K562 (cell line): ENCODE data around the gene NDUFAF2. TPM values are rescaled to one million over a fixed set of nuclear protein-coding genes. Genes with fewer than 3 reads are reported as not detected.

Experiments
- ETV1 ChIP-seq: fragments of 450-650 bp; conservative IDR thresholded peaks from 2 replicates; pipeline ENCODE4 v1.6.1; 2016; ENCODE audit warnings: missing genetic modification characterization, control low read depth, low read depth, missing compliant biosample characterization
- FOXJ2 ChIP-seq: fragments of 200-800 bp; sonication (Bioruptor generic); IDR thresholded peaks from 2 replicates; pipeline ENCODE4 v1.6.1; 2016; ENCODE audit warnings: missing genetic modification characterization, missing compliant biosample characterization
- FOXM1 ChIP-seq, 2 experiments: fragments of 450-650 bp in 1 of 2; sonication (generic) in 1 of 2; formaldehyde crosslinking in 1 of 2; IDR thresholded peaks; 2 replicates each; pipeline versions ENCODE4 v1.6.1 to v1.9.0; 2017 to 2022; ENCODE audit warnings: low read depth in 2 of 2, mild to moderate bottlenecking in 2 of 2, missing genetic modification reagents in 1 of 2, moderate library complexity in 1 of 2
- HNRNPK ChIP-seq: fragments of 200-400 bp; formaldehyde crosslinking; IDR thresholded peaks from one replicate; pipeline ENCODE4 v1.6.1; 2018; ENCODE audit warnings: mild to moderate bottlenecking, low read depth, low read length; ENCODE audit not compliant: poor library complexity, severe bottlenecking
- RBM14 ChIP-seq: fragments of 200-400 bp; formaldehyde crosslinking; IDR thresholded peaks from 2 replicates; pipeline ENCODE4 v1.6.1; 2018; ENCODE audit warnings: low read depth, mild to moderate bottlenecking, low read length, moderate library complexity, borderline replicate concordance; ENCODE audit not compliant: insufficient read depth
- REST ChIP-seq, 2 experiments: fragments of 450-650 bp; formaldehyde crosslinking in 1 of 2; IDR thresholded peaks; 2 replicates each; pipeline versions ENCODE4 v1.4.0 to v1.6.1; 2014 to 2020; ENCODE audit warnings: mild to moderate bottlenecking in 2 of 2, borderline replicate concordance in 1 of 2, low read depth in 1 of 2
- SREBF2 ChIP-seq: sonication (generic); formaldehyde crosslinking; IDR thresholded peaks from 2 replicates; pipeline ENCODE4 v1.4.0; 2020; ENCODE audit warnings: mild to moderate bottlenecking, missing genetic modification reagents
- SRSF1 ChIP-seq: fragments of 200-400 bp; formaldehyde crosslinking; IDR thresholded peaks from 2 replicates; pipeline ENCODE4 v1.6.1; 2017; ENCODE audit warnings: mild to moderate bottlenecking, low read depth, low read length, moderate library complexity
- TRIM24 ChIP-seq, 2 experiments: fragments of 450-650 bp; IDR thresholded peaks; 2 replicates each; pipeline ENCODE4 v1.6.1; 2016
- XRCC3 ChIP-seq: fragments of 450-650 bp; IDR thresholded peaks from 2 replicates; pipeline ENCODE4 v1.6.1; 2017; ENCODE audit warnings: mild to moderate bottlenecking, moderate library complexity
- YY1 ChIP-seq, 3 experiments: IDR thresholded peaks; 2 replicates each; pipeline ENCODE4 v1.6.1; 2011; ENCODE audit warnings: low read length in 2 of 3, mild to moderate bottlenecking in 2 of 3, moderate library complexity in 2 of 3, borderline replicate concordance in 1 of 3, control low read depth in 1 of 3, low read depth in 1 of 3; ENCODE audit not compliant: insufficient read depth in 3 of 3, insufficient replicate concordance in 2 of 3, control insufficient read depth in 1 of 3, insufficient read length in 1 of 3; ENCODE audit errors: extremely low read depth in 1 of 3
- ZBTB49 ChIP-seq: sonication (generic); formaldehyde crosslinking; IDR thresholded peaks from 2 replicates; pipeline ENCODE4 v1.8.0; 2022; ENCODE audit warnings: missing genetic modification reagents, mild to moderate bottlenecking, borderline replicate concordance
- ZNF212 ChIP-seq: fragments of 450-650 bp; formaldehyde crosslinking; IDR thresholded peaks from 2 replicates; pipeline ENCODE4 v1.4.0; 2020; ENCODE audit warnings: mild to moderate bottlenecking
- ZNF239 ChIP-seq: fragments of 250-450 bp; sonication (Bioruptor Pico); IDR thresholded peaks from 2 replicates; pipeline ENCODE4 v1.4.0; 2020; ENCODE audit warnings: mild to moderate bottlenecking
- polyA plus RNA-seq, 8 experiments: library from polyadenylated mRNA; depleted of rRNA in 4 of 8; stranded (reverse) in 5 of 8; unstranded in 3 of 8; fragments of >200 nt; fragmentation: Nextera tagmentation in 2 of 8; fragmentation: Illumina TruSeq in 1 of 8; extraction: Ambion mirVana in 2 of 8; extraction: Trizol in 1 of 8; gene quantifications; 2 replicates each; pipeline versions ENCODE4 v1.2.1 to v1.2.3, GENCODE V29; 2011 to 2014; ENCODE audit warnings: inconsistent platforms in 1 of 8, missing spikeins in 1 of 8
- total RNA-seq, 7 experiments: library from RNA; depleted of rRNA in 6 of 7; stranded (reverse); fragments of >200 nt in 6 of 7; fragmentation: Illumina TruSeq in 2 of 7; extraction: Trizol in 2 of 7; gene quantifications; 2 replicates each; pipeline versions ENCODE4 v1.2.1 to v1.2.3, GENCODE V29; 2011 to 2021; ENCODE audit warnings: low replicate concordance in 1 of 7

Gene NDUFAF2
- total and polyA plus RNA-seq, 9 of the 15 experiments (the other 6 are each of a cell fraction or from before 2014, with no cell fraction given) = 56.0 to 155 (median 95.9) TPM

GRCh38 chr5:61162010-61162831, 217.2 kb downstream of the NDUFAF2 start, which contains the start of gene SMIM15 (continued):
- no peak for TF ChIP-seq REST (IDR thresholded peaks at IDR 0.05; ENCODE audit: borderline replicate concordance)
- peak; percentile 35; the same call in 1 of the 2 replicates for TF ChIP-seq REST (CRISPR knock-in tag; IDR thresholded peaks at IDR 0.05; ENCODE audit: low read depth)
- TF ChIP-seq ZNF239 (CRISPR knock-in tag) = no peak
- 0 out of 2 replicates have a peak, but pooled peaks have one; percentile 12 for TF ChIP-seq FOXJ2 (tag)
- TF ChIP-seq SREBF2 (CRISPR knock-in tag) = no peak
- TF ChIP-seq YY1 (IDR thresholded peaks at IDR 0.05; ENCODE audit: borderline replicate concordance in 1 of 3, control insufficient read depth in 1 of 3, extremely low read depth in 1 of 3, insufficient read depth in 3 of 3, insufficient read length in 1 of 3, insufficient replicate concordance in 2 of 3, low read depth in 1 of 3, low read length in 2 of 3) = peak; percentile 53 to 94 (median 90)
- TF ChIP-seq ZNF212 (CRISPR knock-in tag) = no peak
- TF ChIP-seq XRCC3 = no peak
- TF ChIP-seq HNRNPK = no peak
- TF ChIP-seq ZBTB49 (CRISPR knock-in tag) = 0 out of 2 replicates have a peak, but pooled peaks have one; percentile 11
- TF ChIP-seq ETV1 = peak; percentile 87
- no peak for TF ChIP-seq SRSF1
- TF ChIP-seq TRIM24 (IDR thresholded peaks at IDR 0.05) = peak in 1 of 2 experiments; percentile 35; a peak in 1 of 4 replicates
- TF ChIP-seq RBM14 = no peak
- TF ChIP-seq FOXM1 (IDR thresholded peaks at IDR 0.05; ENCODE audit: low read depth) = no peak
- 0 out of 2 replicates have a peak, but pooled peaks have one; percentile 76 for TF ChIP-seq FOXM1 (CRISPR knock-in tag; IDR thresholded peaks at IDR 0.05; ENCODE audit: low read depth)
